DMS79 treated with DMSO at 0.1 percent for 48 hours (cell line): ENCODE data around the gene FKBP3.
"Not testable (repeated sequence)": the region's sequence is repeated elsewhere in the genome, so short reads cannot be mapped to it uniquely, and the experiment has no call there.

Source experiments
- DNase-seq: peaks from one replicate; lab custom pipeline; 2025; lab: John Stamatoyannopoulos, UW

The FKBP3 gene

DNA sequence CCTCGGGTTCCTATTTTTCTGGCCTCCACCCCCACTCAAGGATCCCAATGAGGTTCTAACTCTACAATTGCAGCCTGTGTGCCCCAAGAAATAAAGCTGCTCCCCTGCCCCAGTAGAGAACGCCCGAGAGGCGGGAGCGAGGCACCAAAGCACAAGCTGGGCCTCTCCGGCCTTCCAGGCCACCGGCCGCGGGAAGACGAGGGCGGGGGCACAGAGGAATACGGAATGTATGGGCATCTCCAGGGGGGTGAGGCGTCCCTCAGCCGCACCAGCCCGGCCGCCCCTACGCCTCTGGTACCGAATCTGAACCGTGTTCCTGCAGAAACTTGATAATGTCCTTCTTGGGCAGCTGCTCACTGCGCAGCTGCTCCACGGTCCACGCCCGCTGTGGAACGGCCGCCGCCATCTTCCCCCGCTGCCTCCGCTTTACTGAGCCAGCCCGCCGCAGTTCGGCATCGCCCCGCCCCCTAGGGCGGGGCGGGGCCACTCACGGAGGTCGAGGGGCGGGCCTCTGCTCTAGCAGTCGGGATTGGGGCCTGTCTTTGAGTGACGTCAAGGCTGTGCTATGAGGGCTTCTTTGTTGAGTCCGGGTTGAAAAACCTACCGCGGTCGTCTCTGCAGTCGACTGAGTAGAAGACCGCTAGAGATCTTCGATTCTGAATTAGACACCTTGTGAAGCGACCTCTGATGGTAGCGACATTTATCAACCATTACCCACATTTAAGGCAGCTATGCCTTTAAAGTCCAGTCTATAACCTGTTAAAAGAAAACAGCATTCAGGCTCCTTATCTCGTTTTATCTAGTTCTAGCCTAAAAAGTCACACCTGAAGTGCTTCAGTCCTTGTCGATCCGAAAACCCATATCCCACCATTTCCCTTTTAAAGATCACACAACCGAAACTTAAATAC, at the start of gene FKBP3:
TSS of gene FKBP3 (minus strand) at position 431 of the 908 bp plus-strand sequence. CDS start at position 406, 25 bp downstream.
- peak; percentile 100 for DNase-seq

DNA sequence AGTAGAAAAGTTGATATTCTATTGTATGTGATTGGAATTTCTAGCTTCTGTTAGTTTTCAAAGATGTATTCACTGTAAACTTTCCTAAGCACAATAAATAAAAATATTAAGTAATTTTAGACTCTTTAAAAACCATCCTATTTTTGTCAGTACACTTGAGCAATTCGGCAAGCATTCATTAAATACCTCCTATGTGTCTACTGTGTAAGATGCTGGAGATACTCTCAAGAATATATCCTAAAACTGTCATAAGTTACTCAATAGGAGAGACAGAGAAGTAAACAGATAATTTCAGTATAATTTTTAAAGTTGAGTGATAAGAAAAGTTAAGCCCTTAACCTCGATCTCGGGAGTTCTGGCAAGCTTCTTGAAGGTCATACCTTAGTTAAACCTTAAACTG, 47.5 kb upstream of the FKBP3 start:
- no peak for DNase-seq

- no peak for DNase-seq
These were observed 47.0 kb upstream of the FKBP3 start for GRCh38 chr14:45181329-45181728.

GRCh38 chr14:45177076-45177475, 42.8 kb upstream of the FKBP3 start:
- no peak for DNase-seq

GRCh38 chr14:45169906-45170305, 35.6 kb upstream of the FKBP3 start:
- DNase-seq: no peak

DNA sequence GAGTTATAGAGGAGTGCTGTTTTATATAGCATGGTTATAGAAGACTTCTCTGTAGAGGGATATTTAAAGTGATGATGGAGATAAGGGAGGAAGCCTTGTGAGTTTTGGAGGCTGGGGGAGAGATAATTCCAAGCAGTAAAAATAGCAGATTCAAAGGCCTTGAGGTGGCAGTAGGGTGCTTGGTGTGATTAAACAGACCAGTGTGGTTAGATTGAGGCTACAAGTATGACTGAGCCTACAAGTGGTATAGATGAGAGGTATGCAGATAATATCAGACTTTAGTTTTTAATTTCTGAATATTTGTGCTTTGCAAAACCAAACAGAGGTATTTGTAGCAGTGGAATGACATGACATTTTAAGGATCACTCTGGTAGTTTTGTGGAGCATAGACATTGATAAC, 21.8 kb upstream of the FKBP3 start:
- no peak for DNase-seq

GRCh38 chr14:45150386-45150890, 16.2 kb upstream of the FKBP3 start:
- no peak for DNase-seq

DNA sequence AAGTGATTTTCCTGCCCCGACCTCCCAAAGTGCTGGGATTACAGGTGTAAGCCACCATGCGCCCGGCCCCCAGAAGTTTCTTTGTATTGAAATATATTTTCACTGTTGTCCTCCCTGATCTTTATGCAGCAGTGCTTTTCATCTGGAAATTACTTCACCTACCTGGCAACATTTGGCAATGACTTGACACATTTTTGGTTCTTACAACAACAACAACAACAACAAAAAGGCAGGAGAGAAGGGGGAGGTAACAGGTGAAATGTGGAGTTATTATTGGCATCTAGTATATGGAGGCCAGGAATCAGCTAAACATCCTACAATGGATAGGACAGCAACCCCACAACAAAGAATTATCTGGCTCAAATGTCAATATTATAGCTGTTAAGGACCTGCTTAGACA, 15.3 kb upstream of the FKBP3 start:
- no peak for DNase-seq

GRCh38 chr14:45145214-45145613, 10.9 kb upstream of the FKBP3 start:
- no peak for DNase-seq

GRCh38 chr14:45144658-45145057, 10.4 kb upstream of the FKBP3 start:
- no peak for DNase-seq

DNA sequence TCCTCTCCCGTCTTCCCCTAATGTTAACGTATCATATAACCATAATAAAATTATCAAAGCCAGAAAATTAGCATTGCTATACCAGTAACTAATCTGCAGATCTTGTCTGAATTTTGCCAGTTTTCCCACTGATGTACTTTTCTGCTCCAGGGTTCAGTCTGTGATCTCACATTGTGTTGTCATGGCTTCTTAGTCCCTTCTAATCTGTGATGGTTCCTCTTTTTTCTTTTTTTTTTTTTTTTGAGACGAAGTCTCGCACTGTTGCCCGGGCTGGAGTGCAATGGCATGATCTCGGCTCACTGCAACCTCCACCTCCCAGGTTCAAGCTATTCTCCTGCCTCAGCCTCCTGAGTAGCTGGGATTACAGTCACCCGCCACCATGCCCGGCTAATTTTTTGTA, 7.8 kb upstream of the FKBP3 start:
- not testable (repeated sequence) for DNase-seq

GRCh38 chr14:45140661-45141187, 6.4 kb upstream of the FKBP3 start:
- no peak for DNase-seq

DNA sequence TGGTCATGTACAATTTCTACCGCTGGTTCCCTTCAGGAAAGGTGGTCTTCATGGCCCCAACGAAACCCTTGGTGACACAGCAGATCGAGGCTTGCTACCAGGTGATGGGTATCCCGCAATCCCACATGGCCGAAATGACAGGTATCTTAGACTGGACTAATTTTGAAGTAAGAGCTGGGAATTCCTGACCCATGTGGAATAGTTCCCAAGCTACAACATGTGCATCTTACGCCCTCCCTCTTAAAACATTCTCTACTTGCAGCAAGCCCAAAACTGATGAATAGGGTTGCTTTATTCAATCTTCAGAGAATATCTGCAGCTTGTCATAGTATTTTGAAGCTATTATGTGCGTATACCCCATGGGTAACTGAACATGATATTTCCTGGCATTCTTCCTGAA, 2.1 kb upstream of the FKBP3 start:
- DNase-seq: no peak

DNA sequence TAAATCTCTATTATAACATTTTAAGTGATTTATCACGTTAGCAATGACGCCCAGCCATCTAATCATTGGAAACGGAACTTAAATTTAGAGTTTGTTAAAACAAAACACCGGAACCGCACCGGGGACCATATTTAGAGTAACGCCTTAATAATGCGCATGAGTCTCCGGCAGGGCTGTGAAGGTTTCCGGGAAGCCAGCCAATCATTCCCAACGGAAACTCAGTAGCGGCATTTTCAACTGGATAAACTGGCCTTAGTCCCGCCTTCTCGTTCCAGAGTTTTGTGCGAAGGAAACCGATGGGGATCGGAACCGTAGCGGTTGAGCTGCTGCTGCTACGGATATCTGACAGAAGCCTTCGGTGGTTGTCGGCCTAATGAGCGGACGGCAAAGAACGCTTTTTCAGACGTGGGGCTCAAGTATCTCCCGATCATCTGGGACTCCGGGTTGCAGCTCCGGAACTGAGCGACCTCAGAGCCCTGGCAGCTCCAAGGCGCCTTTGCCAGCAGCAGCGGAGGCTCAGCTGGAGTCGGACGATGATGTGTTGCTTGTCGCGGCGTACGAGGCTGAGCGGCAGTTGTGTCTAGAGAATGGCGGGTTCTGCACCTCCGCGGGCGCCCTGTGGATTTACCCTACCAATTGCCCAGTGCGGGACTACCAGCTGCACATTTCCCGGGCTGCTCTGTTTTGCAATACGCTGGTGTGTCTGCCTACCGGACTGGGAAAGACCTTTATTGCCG, 1.5 kb upstream of the FKBP3 start, which contains the start of gene FANCM:
TSS of gene FANCM (plus strand) at position 272 of the 737 bp plus-strand sequence. CDS start at position 374, 102 bp downstream.
- DNase-seq: peak; percentile 99

DNA sequence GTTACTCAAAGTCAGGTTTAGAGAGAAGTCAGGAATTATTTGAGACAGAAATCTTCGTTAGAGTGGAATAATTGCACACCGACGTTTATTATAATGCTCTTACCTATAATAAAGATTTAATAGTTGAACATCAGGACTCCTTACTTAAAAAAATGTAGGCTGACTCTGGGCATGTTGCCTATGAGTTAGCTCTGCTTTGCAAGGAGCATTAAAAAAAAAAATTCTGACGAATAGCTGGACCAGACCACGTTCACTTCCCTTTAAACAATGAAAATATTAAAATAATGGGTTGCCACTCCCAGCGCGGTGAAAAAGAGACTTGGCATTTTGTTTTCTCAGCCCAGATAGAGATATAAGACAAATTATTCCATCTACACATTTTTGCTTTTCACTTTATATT, 875 bp upstream of the FKBP3 start:
- peak; percentile 74 for DNase-seq

DNA sequence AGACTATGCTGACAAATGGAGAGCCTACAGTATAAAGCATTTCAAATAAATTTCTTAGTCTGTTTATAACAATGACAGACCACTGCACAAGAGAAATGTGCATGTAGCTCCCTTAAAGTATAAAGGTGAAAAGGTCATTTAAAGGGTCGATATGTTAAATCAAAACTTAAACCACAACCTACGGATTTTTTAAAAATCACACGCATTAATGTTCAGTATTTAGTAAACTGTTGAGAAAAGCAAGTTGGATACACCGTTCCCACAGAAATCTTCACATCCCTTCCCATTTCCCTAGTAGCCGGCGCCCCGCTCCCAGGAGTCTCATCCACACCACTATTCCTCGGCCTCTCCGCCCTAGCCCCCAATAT, 614 bp downstream of the FKBP3 start:
- DNase-seq: no peak

- no peak for DNase-seq
These were observed 5.2 kb downstream of the FKBP3 start for GRCh38 chr14:45128963-45129629.

GRCh38 chr14:45125754-45126153, 8.5 kb downstream of the FKBP3 start:
- no peak for DNase-seq

GRCh38 chr14:45123271-45123670, 11.0 kb downstream of the FKBP3 start:
- DNase-seq: no peak

GRCh38 chr14:45120096-45120495, 14.2 kb downstream of the FKBP3 start:
- no peak for DNase-seq

DNA sequence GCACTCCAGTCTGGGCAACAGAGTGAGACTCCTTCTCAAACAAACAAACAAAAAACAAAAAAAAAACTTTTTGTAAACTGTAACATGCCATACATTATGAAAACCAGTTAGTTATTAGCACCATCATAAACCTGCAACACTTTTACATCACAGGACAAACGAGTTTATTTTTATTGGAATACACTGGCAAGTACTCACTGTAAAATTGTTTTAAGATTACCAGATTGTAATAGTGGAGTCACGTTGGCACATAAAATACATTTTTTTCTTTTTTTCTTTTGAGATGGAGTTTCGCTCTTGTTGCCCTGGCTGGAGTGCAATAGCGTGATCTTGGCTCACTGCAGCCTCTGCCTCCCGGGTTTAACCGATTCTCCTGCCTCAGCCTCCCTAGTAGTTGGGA, 15.7 kb downstream of the FKBP3 start:
- no peak for DNase-seq

GRCh38 chr14:45114327-45114726, 20.0 kb downstream of the FKBP3 start:
- no peak for DNase-seq
